Cardiac fibroblast (primary cell): ENCODE data around the gene GPR37.

ENCODE experiments used
- DNase-seq, 2 donors: peaks; one replicate each; pipeline versions ENCODE4 v3.0.0 to v3.0.0-alpha.2; 2010; ENCODE audit warnings: low read depth in 2 of 2
- H3K4me3 ChIP-seq, 2 donors: replicated peaks in 1 of 2; 1 replicate in 1 of 2; 2 replicates in 1 of 2; pipeline ENCODE4 v1.5.1; 2011; ENCODE audit warnings: low read depth in 2 of 2, low read length in 2 of 2, mild to moderate bottlenecking in 2 of 2, moderate library complexity in 1 of 2
- CTCF ChIP-seq: IDR thresholded peaks from one replicate; pipeline ENCODE4 v1.5.1; 2011; ENCODE audit warnings: low read depth, mild to moderate bottlenecking, low read length, inconsistent platforms

The GPR37 gene

GRCh38 chr7:124701955-124702354, 63.6 kb downstream of the GPR37 start:
- no peak for TF ChIP-seq CTCF
- no peak for DNase-seq
- no peak overlapping the region for H3K4me3 ChIP-seq

- TF ChIP-seq CTCF, result no peak
- DNase-seq, result no peak
- no peak overlapping the region for H3K4me3 ChIP-seq
These were observed 64.9 kb downstream of the GPR37 start for GRCh38 chr7:124700655-124701054.

DNA sequence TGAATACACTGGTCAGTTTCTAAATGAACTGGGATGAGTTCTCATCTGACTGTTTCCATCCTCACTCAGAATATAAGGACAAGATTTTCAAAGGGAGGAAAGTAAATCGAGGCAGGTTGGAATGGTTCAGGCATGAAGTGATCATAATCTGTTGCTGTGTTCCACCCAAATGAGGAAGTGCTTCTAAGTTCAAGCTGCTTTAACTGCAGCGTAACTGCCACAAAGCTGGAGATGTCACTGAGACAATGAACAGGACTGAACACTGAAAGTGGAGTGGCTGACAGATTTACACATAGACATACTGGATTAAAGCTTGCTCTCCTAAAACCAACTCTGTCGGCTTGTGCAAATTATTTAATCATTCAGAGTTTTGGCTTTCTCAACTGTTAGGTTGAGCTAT, 66.6 kb downstream of the GPR37 start:
- no peak for TF ChIP-seq CTCF
- no peak overlapping the region for H3K4me3 ChIP-seq
- DNase-seq, result no peak

DNA sequence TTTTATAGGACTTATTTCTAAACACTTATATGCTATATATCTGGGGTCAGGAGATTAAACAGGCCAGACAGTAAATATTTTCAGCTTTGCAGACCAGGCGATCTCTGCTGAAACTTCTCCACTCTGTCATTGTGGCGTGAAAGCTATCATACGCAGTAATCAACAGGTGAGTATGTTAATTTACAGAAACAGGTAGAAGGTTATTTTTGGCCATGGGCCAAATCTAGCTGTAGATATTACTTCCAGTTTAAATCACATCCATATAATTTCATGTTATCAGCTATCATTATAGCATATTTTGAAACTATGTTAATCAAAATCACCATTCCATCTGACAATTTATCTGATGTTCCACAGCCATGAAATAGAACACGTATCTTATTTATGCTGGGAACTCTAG, 67.8 kb downstream of the GPR37 start:
- TF ChIP-seq CTCF, result no peak
- DNase-seq, result no peak
- H3K4me3 ChIP-seq, result no peak overlapping the region
